H1 (cell line): ENCODE results near the gene TRAK1. TPM values are rescaled to one million over a fixed set of nuclear protein-coding genes. Genes with fewer than 3 reads are reported as not detected.

Source experiments
- CTCF ChIA-PET: fragments of 300-600 bp; sonication (Branson Sonifier 250); formaldehyde crosslinking; loops from one replicate; lab custom pipeline; 2021; ENCODE audit not compliant: partially characterized antibody; lab: Charles Lee
- POLR2A ChIA-PET: fragments of 300-600 bp; sonication (Branson Sonifier 250); formaldehyde crosslinking; loops from one replicate; lab custom pipeline; 2021; ENCODE audit warnings: inconsistent platforms; ENCODE audit not compliant: partially characterized antibody; lab: Charles Lee
- DNase-seq, 2 experiments: peaks; one replicate each; pipeline versions ENCODE4 v3.0.0 to v3.0.0-alpha.2; 2010 to 2022; ENCODE audit warnings: low spot score in 2 of 2, low read depth in 1 of 2, mixed read lengths in 1 of 2
- FAIRE-seq: peaks from 2 replicates; lab custom pipeline; 2011; peaks lifted over from hg19 to GRCh38; lab: Jason Lieb, UNC
- H2AFZ ChIP-seq: 2 replicates; pipeline ENCODE4 v1.8.1; 2012; ENCODE audit warnings: low read length, inconsistent platforms
- H2AK5ac ChIP-seq: 2 replicates; pipeline ENCODE4 v1.6.1; 2013; ENCODE audit warnings: low read depth, low read length
- H2BK120ac ChIP-seq: replicated peaks from 2 replicates; pipeline ENCODE3; 2013; ENCODE audit warnings: low read depth, low read length, inconsistent platforms
- H2BK12ac ChIP-seq: 2 replicates; pipeline ENCODE4 v1.6.1; 2013; ENCODE audit warnings: low read depth, low read length
- H2BK15ac ChIP-seq: 2 replicates; pipeline ENCODE4 v1.6.1; 2013; ENCODE audit warnings: low read length
- H2BK20ac ChIP-seq: 2 replicates; pipeline ENCODE4 v1.6.1; 2013; ENCODE audit warnings: low read length
- H2BK5ac ChIP-seq: 2 replicates; pipeline ENCODE4 v1.6.1; 2013; ENCODE audit warnings: low read depth, low read length
- H3K14ac ChIP-seq: 2 replicates; pipeline ENCODE4 v1.6.1; 2013; ENCODE audit warnings: inconsistent platforms; ENCODE audit not compliant: insufficient read length
- H3K18ac ChIP-seq: 2 replicates; pipeline ENCODE4 v1.6.1; 2013; ENCODE audit warnings: low read length; ENCODE audit errors: extremely low read depth
- H3K23ac ChIP-seq: 2 replicates; pipeline ENCODE4 v1.6.1; 2013; ENCODE audit warnings: inconsistent platforms; ENCODE audit not compliant: insufficient read length
- H3K23me2 ChIP-seq: 2 replicates; pipeline ENCODE4 v1.6.1; 2013; ENCODE audit warnings: low read depth, low read length
- H3K27ac ChIP-seq: 2 replicates; pipeline ENCODE4 v1.6.1; 2011; ENCODE audit warnings: low read depth, low read length, inconsistent platforms
- H3K27me3 ChIP-seq, 4 experiments: replicated peaks in 1 of 4; 1 replicate in 1 of 4; 2 replicates in 3 of 4; pipeline versions ENCODE4 v1.6.1 to v1.8.1; 2011 to 2013; ENCODE audit warnings: low read length in 3 of 4, mild to moderate bottlenecking in 3 of 4, inconsistent platforms in 2 of 4, mixed read lengths in 2 of 4, moderate library complexity in 1 of 4; ENCODE audit not compliant: control insufficient read depth in 3 of 4, insufficient read depth in 3 of 4; ENCODE audit errors: extremely low read depth in 1 of 4
- H3K36me3 ChIP-seq, 4 experiments: 2 replicates each; pipeline versions ENCODE4 v1.6.1 to v1.8.1; 2011 to 2013; ENCODE audit warnings: mild to moderate bottlenecking in 4 of 4, low read length in 3 of 4, moderate library complexity in 2 of 4, control low read depth in 1 of 4, inconsistent platforms in 1 of 4; ENCODE audit not compliant: insufficient read depth in 4 of 4, control insufficient read depth in 2 of 4
- H3K4ac ChIP-seq: replicated peaks from 2 replicates; pipeline ENCODE3; 2013; ENCODE audit warnings: low read length, low read depth, mixed read lengths, inconsistent platforms; ENCODE audit not compliant: insufficient read length
- H3K4me1 ChIP-seq, 4 experiments: replicated peaks in 1 of 4; 1 replicate in 1 of 4; 2 replicates in 3 of 4; pipeline versions ENCODE4 v1.6.1 to v1.8.1; 2011 to 2013; ENCODE audit warnings: low read length in 3 of 4, inconsistent platforms in 2 of 4, mixed read lengths in 1 of 4; ENCODE audit not compliant: insufficient read depth in 4 of 4, control insufficient read depth in 3 of 4
- H3K4me2 ChIP-seq, 2 experiments: 2 replicates each; pipeline versions ENCODE4 v1.6.1 to v1.8.1; 2011 to 2013; ENCODE audit warnings: low read depth in 2 of 2, low read length in 2 of 2, control low read depth in 1 of 2, inconsistent platforms in 1 of 2, mild to moderate bottlenecking in 1 of 2; ENCODE audit not compliant: insufficient read depth in 1 of 2
- H3K4me3 ChIP-seq, 4 experiments: fragments of 200-600, 300-600 bp in 1 of 4; sonication (generic), shearing (Covaris generic), sonication (Bioruptor Twin) in 1 of 4; 2 replicates each; pipeline versions ENCODE4 v1.5.1 to v1.8.1; 2011 to 2016; ENCODE audit warnings: low read length in 4 of 4, low read depth in 3 of 4, control low read depth in 2 of 4, inconsistent platforms in 2 of 4, mild to moderate bottlenecking in 2 of 4, mixed read lengths in 1 of 4, moderate library complexity in 1 of 4; ENCODE audit not compliant: insufficient read depth in 2 of 4; ENCODE audit errors: extremely low read depth in 1 of 4
- H3K56ac ChIP-seq: replicated peaks from 2 replicates; pipeline ENCODE3; 2013; ENCODE audit warnings: low read depth, mild to moderate bottlenecking, mixed read lengths, low read length, inconsistent platforms; ENCODE audit not compliant: insufficient read length
- H3K79me1 ChIP-seq: 2 replicates; pipeline ENCODE4 v1.6.1; 2013; ENCODE audit warnings: low read depth, low read length, control low read depth
- H3K79me2 ChIP-seq, 2 experiments: 2 replicates each; pipeline versions ENCODE4 v1.6.1 to v1.8.1; 2012 to 2013; ENCODE audit warnings: low read length in 2 of 2, mild to moderate bottlenecking in 2 of 2, inconsistent platforms in 1 of 2; ENCODE audit not compliant: insufficient read depth in 2 of 2, control insufficient read depth in 1 of 2
- H3K9ac ChIP-seq, 4 experiments: replicated peaks in 1 of 4; 1 replicate in 1 of 4; 2 replicates in 3 of 4; pipeline versions ENCODE4 v1.6.1 to v1.8.1; 2011 to 2013; ENCODE audit warnings: low read depth in 3 of 4, low read length in 3 of 4, control low read depth in 2 of 4, mild to moderate bottlenecking in 2 of 4, moderate library complexity in 2 of 4, inconsistent platforms in 1 of 4; ENCODE audit errors: extremely low read depth in 1 of 4
- H3K9me3 ChIP-seq, 2 experiments: 2 replicates each; pipeline versions ENCODE4 v1.6.1 to v1.8.1; 2012 to 2013; ENCODE audit warnings: mild to moderate bottlenecking in 2 of 2, moderate library complexity in 2 of 2, control low read depth in 1 of 2, inconsistent platforms in 1 of 2, low read depth in 1 of 2, low read length in 1 of 2, mixed read lengths in 1 of 2; ENCODE audit not compliant: insufficient read depth in 2 of 2
- H4K20me1 ChIP-seq, 2 experiments: replicated peaks in 1 of 2; 2 replicates each; pipeline versions ENCODE3 to v1.8.1; 2011 to 2013; ENCODE audit warnings: inconsistent platforms in 2 of 2, low read length in 2 of 2, mild to moderate bottlenecking in 1 of 2; ENCODE audit not compliant: insufficient read depth in 2 of 2, control insufficient read depth in 1 of 2
- H4K5ac ChIP-seq: 2 replicates; pipeline ENCODE4 v1.6.1; 2013; ENCODE audit warnings: low read length, low read depth, mixed read lengths, inconsistent platforms; ENCODE audit not compliant: insufficient read length
- H4K8ac ChIP-seq: 2 replicates; pipeline ENCODE4 v1.8.0; 2013; ENCODE audit warnings: mild to moderate bottlenecking, moderate library complexity, low read length, inconsistent platforms; ENCODE audit not compliant: insufficient read depth; ENCODE audit errors: extremely low read depth
- H4K91ac ChIP-seq: replicated peaks from 2 replicates; pipeline ENCODE3; 2013; ENCODE audit warnings: low read length, mixed read lengths, inconsistent platforms; ENCODE audit not compliant: insufficient read length
- BACH1 ChIP-seq: IDR thresholded peaks from 2 replicates; pipeline ENCODE4 v1.6.1; 2012; ENCODE audit warnings: low read length, improper control_type of control experiment
- KDM4A ChIP-seq: IDR thresholded peaks from one replicate; pipeline ENCODE4 v1.7.1; 2012; ENCODE audit warnings: low read depth, mild to moderate bottlenecking, moderate library complexity, low read length, inconsistent platforms; ENCODE audit not compliant: severe bottlenecking
- MAFK ChIP-seq: IDR thresholded peaks from 2 replicates; pipeline ENCODE4 v1.6.1; 2012; ENCODE audit warnings: low read depth, mild to moderate bottlenecking, improper control_type of control experiment, low read length
- RAD21 ChIP-seq, 2 experiments: IDR thresholded peaks in 1 of 2; conservative IDR thresholded peaks in 1 of 2; 2 replicates each; pipeline ENCODE4 v1.6.1; 2011; ENCODE audit warnings: low read depth in 2 of 2, low read length in 2 of 2, improper control_type of control experiment in 1 of 2, inconsistent platforms in 1 of 2, mild to moderate bottlenecking in 1 of 2, moderate library complexity in 1 of 2
- RXRA ChIP-seq: IDR thresholded peaks from 2 replicates; pipeline ENCODE4 v1.6.1; 2011; ENCODE audit warnings: low read depth, mild to moderate bottlenecking, low read length, moderate library complexity; ENCODE audit not compliant: insufficient read depth
- SP1 ChIP-seq: IDR thresholded peaks from 2 replicates; pipeline ENCODE4 v1.6.1; 2011; ENCODE audit warnings: low read depth, low read length
- WGBS, 2 experiments: shearing (Covaris generic) in 1 of 2; methylation state at CpG; one replicate each; pipeline versions ENCODE4 v1.1.6 to v1.1.7; 2013 to 2015; ENCODE audit warnings: low lambda C conversion rate in 2 of 2, mixed read lengths in 2 of 2, inconsistent platforms in 1 of 2, low coverage in 1 of 2, missing lambda C conversion rate in 1 of 2; ENCODE audit not compliant: insufficient replicate concordance in 2 of 2, insufficient coverage in 1 of 2, insufficient read length in 1 of 2; ENCODE audit errors: extremely low coverage in 1 of 2, missing lambda C conversion rate in 1 of 2; 5-methylcytosine and 5-hydroxymethylcytosine counted together
- polyA plus RNA-seq, 7 experiments: library from polyadenylated mRNA; depleted of rRNA in 3 of 7; stranded (reverse) in 5 of 7; unstranded in 2 of 7; fragments of >200 nt in 5 of 7; fragments of 200-250 nt in 2 of 7; gene quantifications; 1 replicate in 5 of 7; 2 replicates in 1 of 7; 4 replicates in 1 of 7; pipeline versions ENCODE4 v1.2.1 to v1.2.3, GENCODE V29; 2011 to 2013; ENCODE audit warnings: missing spikeins in 2 of 7, mixed read lengths in 2 of 7
- total RNA-seq: library from RNA; stranded (reverse); fragmentation: NEBNext Ultra II Directional; extraction: Animal tissue kit (Norgen Biotek cat#: 25700); gene quantifications from 2 replicates; pipeline ENCODE4 v1.2.1, GENCODE V29; 2021
- TF ChIP-seq, protein P1 (sequence below): IDR thresholded peaks from 2 replicates; pipeline ENCODE4 v1.6.1; 2011; ENCODE audit warnings: low read depth, mild to moderate bottlenecking, low read length; ENCODE audit not compliant: insufficient read depth
- TF ChIP-seq, protein P2 (sequence below), 3 experiments: IDR thresholded peaks; 1 replicate in 2 of 3; 2 replicates in 1 of 3; pipeline versions ENCODE4 v1.5.1 to v1.6.1; 2011; ENCODE audit warnings: low read length in 3 of 3, mild to moderate bottlenecking in 3 of 3, inconsistent platforms in 2 of 3, low read depth in 1 of 3, moderate library complexity in 1 of 3; ENCODE audit not compliant: insufficient read depth in 1 of 3; ENCODE audit errors: control extremely low read depth in 1 of 3

Gene TRAK1
- total and polyA plus RNA-seq, 2 of the 8 experiments (the other 6 are each of a cell fraction or from before 2014, with no cell fraction given): 21.3 to 32.7 TPM

DNA sequence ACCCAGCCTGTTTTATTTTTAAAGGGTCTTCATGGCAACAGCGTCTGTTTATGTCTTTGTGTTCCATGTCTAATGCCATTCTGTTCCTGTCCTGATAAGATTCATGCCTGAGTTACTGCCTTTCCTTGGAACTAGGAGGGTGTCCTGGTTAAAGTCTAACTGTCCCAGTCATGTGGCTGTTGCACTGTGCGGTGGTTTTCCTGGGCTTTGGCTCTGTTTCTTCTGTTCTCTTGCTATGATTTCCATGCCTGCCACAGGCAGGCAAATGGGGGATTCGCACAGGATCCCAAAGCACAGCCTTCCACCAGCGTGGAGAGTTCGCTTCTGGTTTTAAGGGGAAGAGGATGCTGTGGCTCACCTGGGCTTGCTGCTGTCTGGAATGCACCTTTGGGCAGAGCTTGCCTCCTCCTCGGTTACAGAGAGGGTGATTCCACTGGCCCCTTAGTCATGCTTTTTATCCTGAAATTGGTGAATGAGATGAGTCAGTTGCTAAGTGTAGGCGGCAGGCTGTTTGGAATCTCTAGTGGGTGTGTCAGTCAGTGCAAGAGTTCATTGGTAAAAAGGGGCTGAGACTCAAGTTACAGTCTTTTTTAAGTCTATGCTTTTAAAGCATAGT is 88.1 kb downstream of the TRAK1 start:
- Histone ChIP-seq H3K4me1 (peaks cover 0 to 13% (median 5%) of the 10 kb centered on the region in 4 experiments; a peak in 5 of 7 replicates), H2BK12ac (peak overlapping the region; percentile 35; the same call in 1 of the 2 replicates), H2BK5ac (peak overlapping the region; percentile 71; the same call in 1 of the 2 replicates), H3K9me3 (no peaks in the 10 kb centered on the region), H4K5ac (no peak overlapping the region), H2BK15ac (no peak overlapping the region), H3K23me2 (no peaks in the 10 kb centered on the region), H3K56ac (no peak overlapping the region), H4K20me1 (peaks cover 0 to 5% of the 10 kb centered on the region in 2 experiments), H3K4me2 (peak overlapping the region; percentile 34 to 58), H3K4me3 (no peak overlapping the region), H2BK120ac (no peak overlapping the region), H3K14ac (no peak overlapping the region), H3K36me3 (no peaks in the 10 kb centered on the region), H2AK5ac (0 out of 2 replicates have a peak overlapping the region, but pooled peaks have one; percentile 70), H3K9ac (peak overlapping the region in 1 of 4 experiments; percentile 28; a peak in 1 of 7 replicates), H3K79me1 (no peaks in the 10 kb centered on the region; the same call in none of the 2 replicates), H4K91ac (no peak overlapping the region), H4K8ac (no peak overlapping the region), H3K79me2 (peaks cover 0 to 13% of the 10 kb centered on the region in 2 experiments; a peak in 1 of 4 replicates), H3K27ac (peak overlapping the region; percentile 45; the same call in 1 of the 2 replicates), H2BK20ac (no peak overlapping the region), H3K4ac (no peak overlapping the region), H3K23ac (no peak overlapping the region), H3K18ac (no peak overlapping the region), H2AFZ (no peak overlapping the region), H3K27me3 (no peaks in the 10 kb centered on the region)
- DNase-seq (peak in 1 of 2 experiments; percentile 54), FAIRE-seq (no peak)
- WGBS, 2 experiments: 56% methylated on average over 7 of the region's 7 CpGs; no CpG with 5 or more reads in 1 of the 2 experiments
- ChIA-PET CTCF (interaction anchor here (0.6 to 8.7 kb wide), 7 partner anchors 11 to 88 kb away, joined by 3 to 68 read pairs (median 4); no protein-coding TSS in a partner anchor), POLR2A (interaction anchor here (0.7 kb wide), 1 partner anchor 351 kb away, joined by 3 read pairs; no protein-coding TSS in a partner anchor)
- TF ChIP-seq BACH1 (peak; percentile 77), MAFK (peak; percentile 30; the same call in 1 of the 2 replicates), RAD21 (IDR thresholded peaks at IDR 0.05 in 1 of 2, conservative IDR thresholded peaks at IDR 0.05 in 1 of 2; ENCODE audit: low read depth in 2 of 2, low read length in 2 of 2) (no peak), SP1 (no peak), KDM4A (no peak), RXRA (no peak)
- TF ChIP-seq, protein P1, sequence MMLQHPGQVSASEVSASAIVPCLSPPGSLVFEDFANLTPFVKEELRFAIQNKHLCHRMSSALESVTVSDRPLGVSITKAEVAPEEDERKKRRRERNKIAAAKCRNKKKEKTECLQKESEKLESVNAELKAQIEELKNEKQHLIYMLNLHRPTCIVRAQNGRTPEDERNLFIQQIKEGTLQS: no peak
- TF ChIP-seq, protein P2, sequence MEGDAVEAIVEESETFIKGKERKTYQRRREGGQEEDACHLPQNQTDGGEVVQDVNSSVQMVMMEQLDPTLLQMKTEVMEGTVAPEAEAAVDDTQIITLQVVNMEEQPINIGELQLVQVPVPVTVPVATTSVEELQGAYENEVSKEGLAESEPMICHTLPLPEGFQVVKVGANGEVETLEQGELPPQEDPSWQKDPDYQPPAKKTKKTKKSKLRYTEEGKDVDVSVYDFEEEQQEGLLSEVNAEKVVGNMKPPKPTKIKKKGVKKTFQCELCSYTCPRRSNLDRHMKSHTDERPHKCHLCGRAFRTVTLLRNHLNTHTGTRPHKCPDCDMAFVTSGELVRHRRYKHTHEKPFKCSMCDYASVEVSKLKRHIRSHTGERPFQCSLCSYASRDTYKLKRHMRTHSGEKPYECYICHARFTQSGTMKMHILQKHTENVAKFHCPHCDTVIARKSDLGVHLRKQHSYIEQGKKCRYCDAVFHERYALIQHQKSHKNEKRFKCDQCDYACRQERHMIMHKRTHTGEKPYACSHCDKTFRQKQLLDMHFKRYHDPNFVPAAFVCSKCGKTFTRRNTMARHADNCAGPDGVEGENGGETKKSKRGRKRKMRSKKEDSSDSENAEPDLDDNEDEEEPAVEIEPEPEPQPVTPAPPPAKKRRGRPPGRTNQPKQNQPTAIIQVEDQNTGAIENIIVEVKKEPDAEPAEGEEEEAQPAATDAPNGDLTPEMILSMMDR (IDR thresholded peaks at IDR 0.05; ENCODE audit: control extremely low read depth in 1 of 3, insufficient read depth in 1 of 3, low read depth in 1 of 3, low read length in 3 of 3): no peak
